HepG2 (cell line): ENCODE results near the gene LCORL. TPM values are rescaled to one million over a fixed set of nuclear protein-coding genes. Genes with fewer than 3 reads are reported as not detected.

Source experiments
- ATAC-seq: fragments of 200-7000 bp; cut with Tn5 transposase; 3 replicates; pipeline ENCODE4 v1.9.1; 2020; ENCODE audit warnings: mild to moderate bottlenecking, moderate library complexity
- BruUV-seq: library from RNA; stranded (reverse); fragments of 400-500 nt; replicated peaks from 2 replicates; lab custom pipeline; 2021; lab: Mats Ljungman, UMichigan
- CTCF ChIA-PET: fragments of 300-600 bp; formaldehyde crosslinking; extraction: SDS; loops from one replicate; lab custom pipeline; 2021; ENCODE audit warnings: low total read pairs, inconsistent platforms, low intra/inter-chr PET ratio; lab: Yijun Ruan, JAX
- POLR2A ChIA-PET: fragments of 350-600 bp; sonication (Branson Sonifier 250); formaldehyde crosslinking; loops from one replicate; lab custom pipeline; 2020; ENCODE audit warnings: antibody characterized with exemption, inconsistent platforms; lab: Yijun Ruan, JAX
- DNase-seq: peaks from one replicate; pipeline ENCODE4 v3.0.0-alpha.2; 2015; ENCODE audit warnings: low spot score
- FAIRE-seq: peaks from 3 replicates; lab custom pipeline; 2011; peaks lifted over from hg19 to GRCh38; lab: Jason Lieb, UNC
- H2AFZ ChIP-seq: one replicate; pipeline ENCODE4 v1.6.1; 2011; ENCODE audit warnings: low read length, inconsistent platforms
- H3K27ac ChIP-seq: fragments of 300-600 bp; 3 replicates; pipeline ENCODE4 v1.8.0; 2011; ENCODE audit warnings: mixed run types, mild to moderate bottlenecking, mixed read lengths, low read length, inconsistent platforms; ENCODE audit not compliant: insufficient read depth; ENCODE audit errors: extremely low read length
- H3K27me3 ChIP-seq, 2 experiments: fragments of 200-600 bp in 1 of 2; 2 replicates in 1 of 2; 3 replicates in 1 of 2; pipeline versions ENCODE4 v1.6.0 to v1.8.0; 2011; ENCODE audit warnings: low read length in 2 of 2, mild to moderate bottlenecking in 2 of 2, moderate library complexity in 2 of 2, inconsistent platforms in 1 of 2; ENCODE audit not compliant: insufficient read depth in 2 of 2, control insufficient read depth in 1 of 2
- H3K36me3 ChIP-seq, 2 experiments: fragments of 200-600 bp in 1 of 2; replicated peaks in 1 of 2; 2 replicates in 1 of 2; 3 replicates in 1 of 2; pipeline versions ENCODE4 v1.5.1 to v1.8.0; 2011; ENCODE audit warnings: low read length in 2 of 2, inconsistent platforms in 1 of 2; ENCODE audit not compliant: insufficient read depth in 2 of 2, control insufficient read depth in 1 of 2
- H3K4me1 ChIP-seq: 2 replicates; pipeline ENCODE4 v1.5.1; 2012; ENCODE audit warnings: low read length, inconsistent platforms; ENCODE audit not compliant: insufficient read depth
- H3K4me2 ChIP-seq: 2 replicates; pipeline ENCODE4 v1.6.0; 2011; ENCODE audit warnings: low read depth, low read length, inconsistent platforms
- H3K4me3 ChIP-seq, 3 experiments: fragments of 200-600 bp in 1 of 3; sonication (generic), shearing (Covaris generic) in 1 of 3; replicated peaks in 1 of 3; 2 replicates each; pipeline ENCODE4 v1.5.1; 2011 to 2016; ENCODE audit warnings: low read length in 3 of 3, inconsistent platforms in 2 of 3, low read depth in 2 of 3, mild to moderate bottlenecking in 2 of 3, control low read depth in 1 of 3, mixed read lengths in 1 of 3; ENCODE audit not compliant: insufficient read depth in 1 of 3
- H3K79me2 ChIP-seq: one replicate; pipeline ENCODE4 v1.6.1; 2011; ENCODE audit warnings: low read length, inconsistent platforms; ENCODE audit not compliant: insufficient read depth
- H3K9ac ChIP-seq: 2 replicates; pipeline ENCODE4 v1.6.0; 2011; ENCODE audit warnings: mild to moderate bottlenecking, low read depth, low read length, inconsistent platforms; ENCODE audit not compliant: insufficient read depth
- H3K9me3 ChIP-seq: 2 replicates; pipeline ENCODE4 v1.5.1; 2012; ENCODE audit warnings: mild to moderate bottlenecking, low read length
- H4K20me1 ChIP-seq: 2 replicates; pipeline ENCODE4 v1.6.0; 2011; ENCODE audit warnings: inconsistent platforms, mild to moderate bottlenecking, low read length, moderate library complexity; ENCODE audit not compliant: insufficient read depth
- ARHGAP35 ChIP-seq: sonication (generic); formaldehyde crosslinking; IDR thresholded peaks from 2 replicates; pipeline ENCODE4 v1.9.0; 2022; ENCODE audit warnings: mild to moderate bottlenecking, inconsistent platforms, moderate library complexity, missing genetic modification reagents, borderline replicate concordance
- CCAR2 ChIP-seq: fragments of 200-400 bp; formaldehyde crosslinking; optimal IDR thresholded peaks from 2 replicates; pipeline ENCODE3; 2018; ENCODE audit warnings: low read depth, mild to moderate bottlenecking, low read length, moderate library complexity
- PBX3 ChIP-seq: sonication (generic); formaldehyde crosslinking; IDR thresholded peaks from 2 replicates; pipeline ENCODE4 v1.8.1; 2023; ENCODE audit warnings: missing genetic modification reagents, inconsistent platforms, borderline replicate concordance
- PCBP1 ChIP-seq: fragments of 200-400 bp; formaldehyde crosslinking; IDR thresholded peaks from 2 replicates; pipeline ENCODE4 v1.6.1; 2017; ENCODE audit warnings: mild to moderate bottlenecking, low read depth, low read length, borderline replicate concordance
- REXO4 ChIP-seq: sonication (generic); formaldehyde crosslinking; IDR thresholded peaks from 2 replicates; pipeline ENCODE4 v1.8.0; 2022; ENCODE audit warnings: missing genetic modification reagents, mild to moderate bottlenecking, borderline replicate concordance
- U2AF1 ChIP-seq: fragments of 200-400 bp; formaldehyde crosslinking; optimal IDR thresholded peaks from 2 replicates; pipeline ENCODE3; 2017; ENCODE audit warnings: mild to moderate bottlenecking, low read depth, low read length
- ZBTB49 ChIP-seq: sonication (generic); formaldehyde crosslinking; IDR thresholded peaks from 2 replicates; pipeline ENCODE4 v1.4.0; 2020; ENCODE audit warnings: missing genetic modification reagents, borderline replicate concordance
- ZNF337 ChIP-seq: sonication (generic); formaldehyde crosslinking; IDR thresholded peaks from 2 replicates; pipeline ENCODE4 v1.5.1; 2020; ENCODE audit warnings: missing genetic modification reagents, low read depth, mild to moderate bottlenecking, borderline replicate concordance
- ZNF546 ChIP-seq: sonication (generic); formaldehyde crosslinking; conservative IDR thresholded peaks from 2 replicates; pipeline ENCODE4 v1.8.1; 2023; ENCODE audit warnings: mild to moderate bottlenecking, missing genetic modification reagents
- ZNF670 ChIP-seq: sonication (generic); formaldehyde crosslinking; IDR thresholded peaks from 2 replicates; pipeline ENCODE4 v1.8.0; 2022; ENCODE audit warnings: mild to moderate bottlenecking, missing genetic modification reagents, borderline replicate concordance
- WGBS: methylation state at CpG from one replicate; pipeline ENCODE4 v1.1.6; 2017; ENCODE audit warnings: low lambda C conversion rate; 5-methylcytosine and 5-hydroxymethylcytosine counted together
- in situ Hi-C: cut with HindIII; loops from 2 replicates; pipeline ENCODE4 v1.10.0; 2017; ENCODE audit warnings: low pct_unique_long_range_greater_than_20kb; ENCODE audit not compliant: extremely low pct_ligation_motif_present
- intact Hi-C: fragments of 100-400 bp; cut with micrococcal nuclease; formaldehyde crosslinking; loops from one replicate; pipeline ENCODE4 v1.10.0; 2022; ENCODE audit not compliant: unreplicated experiment
- polyA plus RNA-seq, 8 experiments: library from polyadenylated mRNA; depleted of rRNA in 3 of 8; stranded (reverse) in 7 of 8; unstranded in 1 of 8; fragments of >200 nt; fragmentation: Illumina TruSeq in 4 of 8; extraction: Trizol in 4 of 8; gene quantifications; 2 replicates each; pipeline versions ENCODE4 v1.2.1 to v1.2.3, GENCODE V29; 2011 to 2016; ENCODE audit warnings: low read depth in 4 of 8, missing spikeins in 1 of 8, mixed read lengths in 1 of 8; ENCODE audit not compliant: insufficient read depth in 1 of 8
- total RNA-seq, 5 experiments: library from RNA; depleted of rRNA; stranded (reverse); fragments of >200 nt; fragmentation: Illumina TruSeq; extraction: Trizol; gene quantifications; 2 replicates each; pipeline ENCODE4 v1.2.3, GENCODE V29; 2016; ENCODE audit warnings: low read depth in 1 of 5
- TF ChIP-seq, protein P1 (sequence below): sonication (generic); formaldehyde crosslinking; IDR thresholded peaks from 2 replicates; pipeline ENCODE4 v1.5.0; 2020; ENCODE audit warnings: mild to moderate bottlenecking, missing genetic modification reagents
- TF ChIP-seq, protein P2 (sequence below): IDR thresholded peaks from 2 replicates; pipeline ENCODE4 v1.6.1; 2016
- TF ChIP-seq, protein P3 (sequence below): sonication (generic); formaldehyde crosslinking; IDR thresholded peaks from 2 replicates; pipeline ENCODE4 v1.8.0; 2022; ENCODE audit warnings: mild to moderate bottlenecking, missing genetic modification reagents, moderate library complexity
- TF ChIP-seq, protein P4 (sequence below): sonication (generic); formaldehyde crosslinking; IDR thresholded peaks from 2 replicates; pipeline ENCODE4 v1.4.0; 2020; ENCODE audit warnings: mild to moderate bottlenecking, missing genetic modification reagents, borderline replicate concordance

Gene LCORL
- total and polyA plus RNA-seq, 2 of the 13 experiments (the other 11 are each of a cell fraction or from before 2014, with no cell fraction given), result 5.3 to 14.5 TPM

DNA sequence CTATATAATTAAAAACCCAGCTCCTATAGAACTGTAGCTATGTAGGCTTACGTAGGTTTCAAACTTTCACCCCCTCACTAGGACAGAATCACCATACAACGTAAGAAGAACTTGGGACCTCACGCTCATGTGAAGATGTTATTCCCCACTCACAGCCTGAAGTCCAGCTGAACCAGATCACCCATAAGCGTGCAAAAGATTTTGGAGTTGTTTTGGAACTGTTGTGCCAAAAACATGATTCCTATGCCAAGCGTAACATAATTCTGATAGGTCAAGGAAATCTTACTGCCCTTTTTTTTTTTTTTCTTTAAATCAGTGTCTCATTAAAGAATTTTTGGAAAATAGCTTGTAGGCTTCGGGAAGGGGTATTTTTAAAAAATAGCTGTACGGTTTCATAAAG, 57.0 kb downstream of the LCORL start:
- CTCF ChIA-PET, result no interaction called here
- 95% methylated on average over 7 of the region's 7 CpGs for WGBS
- ATAC-seq (no peak), FAIRE-seq (no peak), DNase-seq (no peak)
- Histone ChIP-seq H3K9me3 (no peaks in the 10 kb centered on the region), H3K27ac (no peak overlapping the region), H4K20me1 (no peaks in the 10 kb centered on the region), H3K9ac (no peak overlapping the region), H3K4me1 (no peaks in the 10 kb centered on the region), H3K4me3 (no peak overlapping the region), H3K79me2 (no peaks in the 10 kb centered on the region), H2AFZ (no peak overlapping the region), H3K27me3 (no peaks in the 10 kb centered on the region), H3K4me2 (no peak overlapping the region), H3K36me3 (peaks cover 0 to 10% of the 10 kb centered on the region in 2 experiments; a peak in 2 of 5 replicates)
- intact Hi-C loops (no loop called here), in situ Hi-C loops (no loop called here)
- no TSS peak for BruUV-seq
- TF ChIP-seq ZNF546 (CRISPR knock-in tag), result no peak
- TF ChIP-seq, protein P1, sequence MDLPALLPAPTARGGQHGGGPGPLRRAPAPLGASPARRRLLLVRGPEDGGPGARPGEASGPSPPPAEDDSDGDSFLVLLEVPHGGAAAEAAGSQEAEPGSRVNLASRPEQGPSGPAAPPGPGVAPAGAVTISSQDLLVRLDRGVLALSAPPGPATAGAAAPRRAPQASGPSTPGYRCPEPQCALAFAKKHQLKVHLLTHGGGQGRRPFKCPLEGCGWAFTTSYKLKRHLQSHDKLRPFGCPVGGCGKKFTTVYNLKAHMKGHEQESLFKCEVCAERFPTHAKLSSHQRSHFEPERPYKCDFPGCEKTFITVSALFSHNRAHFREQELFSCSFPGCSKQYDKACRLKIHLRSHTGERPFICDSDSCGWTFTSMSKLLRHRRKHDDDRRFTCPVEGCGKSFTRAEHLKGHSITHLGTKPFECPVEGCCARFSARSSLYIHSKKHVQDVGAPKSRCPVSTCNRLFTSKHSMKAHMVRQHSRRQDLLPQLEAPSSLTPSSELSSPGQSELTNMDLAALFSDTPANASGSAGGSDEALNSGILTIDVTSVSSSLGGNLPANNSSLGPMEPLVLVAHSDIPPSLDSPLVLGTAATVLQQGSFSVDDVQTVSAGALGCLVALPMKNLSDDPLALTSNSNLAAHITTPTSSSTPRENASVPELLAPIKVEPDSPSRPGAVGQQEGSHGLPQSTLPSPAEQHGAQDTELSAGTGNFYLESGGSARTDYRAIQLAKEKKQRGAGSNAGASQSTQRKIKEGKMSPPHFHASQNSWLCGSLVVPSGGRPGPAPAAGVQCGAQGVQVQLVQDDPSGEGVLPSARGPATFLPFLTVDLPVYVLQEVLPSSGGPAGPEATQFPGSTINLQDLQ (CRISPR knock-in tag), result no peak
- no peak for TF ChIP-seq U2AF1
- TF ChIP-seq, protein P2, sequence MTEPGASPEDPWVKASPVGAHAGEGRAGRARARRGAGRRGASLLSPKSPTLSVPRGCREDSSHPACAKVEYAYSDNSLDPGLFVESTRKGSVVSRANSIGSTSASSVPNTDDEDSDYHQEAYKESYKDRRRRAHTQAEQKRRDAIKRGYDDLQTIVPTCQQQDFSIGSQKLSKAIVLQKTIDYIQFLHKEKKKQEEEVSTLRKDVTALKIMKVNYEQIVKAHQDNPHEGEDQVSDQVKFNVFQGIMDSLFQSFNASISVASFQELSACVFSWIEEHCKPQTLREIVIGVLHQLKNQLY (CRISPR knock-in tag), result no peak
- no peak for TF ChIP-seq PBX3 (CRISPR knock-in tag)
- TF ChIP-seq PCBP1, result no peak
- TF ChIP-seq REXO4 (CRISPR knock-in tag), result no peak
- TF ChIP-seq, protein P3, sequence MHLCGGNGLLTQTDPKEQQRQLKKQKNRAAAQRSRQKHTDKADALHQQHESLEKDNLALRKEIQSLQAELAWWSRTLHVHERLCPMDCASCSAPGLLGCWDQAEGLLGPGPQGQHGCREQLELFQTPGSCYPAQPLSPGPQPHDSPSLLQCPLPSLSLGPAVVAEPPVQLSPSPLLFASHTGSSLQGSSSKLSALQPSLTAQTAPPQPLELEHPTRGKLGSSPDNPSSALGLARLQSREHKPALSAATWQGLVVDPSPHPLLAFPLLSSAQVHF (CRISPR knock-in tag), result no peak
- TF ChIP-seq ZNF670 (CRISPR knock-in tag), result no peak
- TF ChIP-seq CCAR2, result no peak
- no peak for TF ChIP-seq ARHGAP35
- TF ChIP-seq, protein P4, sequence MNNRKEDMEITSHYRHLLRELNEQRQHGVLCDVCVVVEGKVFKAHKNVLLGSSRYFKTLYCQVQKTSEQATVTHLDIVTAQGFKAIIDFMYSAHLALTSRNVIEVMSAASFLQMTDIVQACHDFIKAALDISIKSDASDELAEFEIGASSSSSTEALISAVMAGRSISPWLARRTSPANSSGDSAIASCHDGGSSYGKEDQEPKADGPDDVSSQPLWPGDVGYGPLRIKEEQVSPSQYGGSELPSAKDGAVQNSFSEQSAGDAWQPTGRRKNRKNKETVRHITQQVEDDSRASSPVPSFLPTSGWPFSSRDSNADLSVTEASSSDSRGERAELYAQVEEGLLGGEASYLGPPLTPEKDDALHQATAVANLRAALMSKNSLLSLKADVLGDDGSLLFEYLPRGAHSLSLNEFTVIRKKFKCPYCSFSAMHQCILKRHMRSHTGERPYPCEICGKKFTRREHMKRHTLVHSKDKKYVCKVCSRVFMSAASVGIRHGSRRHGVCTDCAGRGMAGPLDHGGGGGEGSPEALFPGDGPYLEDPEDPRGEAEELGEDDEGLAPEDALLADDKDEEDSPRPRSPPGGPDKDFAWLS (CRISPR knock-in tag), result no peak
- TF ChIP-seq ZNF337, result no peak
- TF ChIP-seq ZBTB49 (CRISPR knock-in tag), result no peak
- POLR2A ChIA-PET, result no interaction called here
